Neuronal stem cell (in vitro differentiated cells): ENCODE results near the gene UGT2A1.
A peak's percentile ranks its signal among the peaks of the same experiment; 100 is the strongest.
"Not testable (repeated sequence)": the region's sequence is repeated elsewhere in the genome, so short reads cannot be mapped to it uniquely, and the experiment has no call there.

Experiments used
- DNase-seq: peaks from one replicate; pipeline ENCODE4 v3.0.0-alpha.2; 2013; ENCODE audit warnings: low spot score
- H2AFZ ChIP-seq: one replicate; pipeline ENCODE4 v1.6.1; 2013; ENCODE audit warnings: mild to moderate bottlenecking, low read length, inconsistent platforms
- H2AK5ac ChIP-seq: 2 replicates; pipeline ENCODE4 v1.6.1; 2013; ENCODE audit warnings: low read depth, mild to moderate bottlenecking, inconsistent platforms, low read length, moderate library complexity, mixed read lengths
- H2BK120ac ChIP-seq: 2 replicates; pipeline ENCODE4 v1.6.1; 2013; ENCODE audit warnings: low read depth, mild to moderate bottlenecking, inconsistent platforms, low read length, moderate library complexity, mixed read lengths
- H2BK12ac ChIP-seq: one replicate; pipeline ENCODE4 v1.6.1; 2013; ENCODE audit warnings: low read length, inconsistent platforms
- H2BK15ac ChIP-seq: 2 replicates; pipeline ENCODE4 v1.6.1; 2013; ENCODE audit warnings: mild to moderate bottlenecking, low read length, inconsistent platforms, mixed read lengths
- H2BK5ac ChIP-seq: one replicate; pipeline ENCODE4 v1.6.1; 2013; ENCODE audit warnings: inconsistent platforms, mild to moderate bottlenecking, low read length, moderate library complexity
- H3K14ac ChIP-seq: one replicate; pipeline ENCODE4 v1.6.1; 2013; ENCODE audit warnings: low read length, inconsistent platforms
- H3K18ac ChIP-seq: 2 replicates; pipeline ENCODE4 v1.6.1; 2013; ENCODE audit warnings: low read length, inconsistent platforms
- H3K23ac ChIP-seq: 2 replicates; pipeline ENCODE4 v1.6.1; 2013; ENCODE audit warnings: low read depth, mild to moderate bottlenecking, mixed read lengths, low read length, inconsistent platforms; ENCODE audit not compliant: poor library complexity
- H3K27ac ChIP-seq: replicated peaks from 3 replicates; pipeline ENCODE4 v1.5.1; 2013; ENCODE audit warnings: low read length, inconsistent platforms
- H3K27me3 ChIP-seq, 3 experiments: 2 replicates each; pipeline ENCODE4 v1.6.1; 2013; ENCODE audit warnings: low read length in 3 of 3, mild to moderate bottlenecking in 2 of 3, inconsistent platforms in 1 of 3, low read depth in 1 of 3, mixed read lengths in 1 of 3, moderate library complexity in 1 of 3; ENCODE audit not compliant: control insufficient read depth in 3 of 3, insufficient read depth in 3 of 3
- H3K36me3 ChIP-seq, 2 donors: replicated peaks in 1 of 2; 2 replicates each; pipeline ENCODE4 v1.6.1; 2013; ENCODE audit warnings: low read length in 2 of 2; ENCODE audit not compliant: control insufficient read depth in 2 of 2, insufficient read depth in 2 of 2
- H3K4ac ChIP-seq: 2 replicates; pipeline ENCODE4 v1.6.1; 2013; ENCODE audit warnings: inconsistent platforms, mild to moderate bottlenecking, low read length, moderate library complexity
- H3K4me1 ChIP-seq, 2 donors: 1 replicate in 1 of 2; 2 replicates in 1 of 2; pipeline ENCODE4 v1.6.1; 2013; ENCODE audit warnings: low read length in 2 of 2, low read depth in 1 of 2; ENCODE audit not compliant: control insufficient read depth in 2 of 2, insufficient read depth in 1 of 2
- H3K4me2 ChIP-seq: one replicate; pipeline ENCODE4 v1.6.1; 2013; ENCODE audit warnings: mild to moderate bottlenecking, low read length, inconsistent platforms; ENCODE audit not compliant: insufficient read depth, poor library complexity, severe bottlenecking
- H3K4me3 ChIP-seq, 2 donors: 2 replicates each; pipeline ENCODE4 v1.5.1; 2013; ENCODE audit warnings: low read length in 2 of 2, mild to moderate bottlenecking in 2 of 2, inconsistent platforms in 1 of 2, moderate library complexity in 1 of 2
- H3K79me1 ChIP-seq: one replicate; pipeline ENCODE4 v1.6.1; 2013; ENCODE audit warnings: low read depth, mild to moderate bottlenecking, inconsistent platforms, low read length, moderate library complexity
- H3K9ac ChIP-seq: one replicate; pipeline ENCODE4 v1.6.1; 2013; ENCODE audit warnings: mild to moderate bottlenecking, low read depth, low read length, inconsistent platforms; ENCODE audit not compliant: poor library complexity
- H3K9me3 ChIP-seq, 2 donors: replicated peaks in 1 of 2; 2 replicates each; pipeline versions ENCODE3 to v1.6.1; 2013; ENCODE audit warnings: low read length in 2 of 2, mild to moderate bottlenecking in 2 of 2, inconsistent platforms in 1 of 2, low read depth in 1 of 2, mixed read lengths in 1 of 2, moderate library complexity in 1 of 2; ENCODE audit not compliant: control insufficient read depth in 2 of 2, insufficient read depth in 1 of 2
- H4K8ac ChIP-seq: one replicate; pipeline ENCODE4 v1.6.1; 2013; ENCODE audit warnings: low read depth, mild to moderate bottlenecking, inconsistent platforms, low read length, moderate library complexity
- H4K91ac ChIP-seq: one replicate; pipeline ENCODE4 v1.6.1; 2013; ENCODE audit warnings: low read length, low read depth, mild to moderate bottlenecking, inconsistent platforms; ENCODE audit not compliant: poor library complexity
- WGBS, 2 donors: extraction: QIAGEN DNeasy Blood & Tissue Kit; methylation state at CpG; one replicate each; pipeline ENCODE4 v1.1.7; 2013; ENCODE audit warnings: missing lambda C conversion rate in 2 of 2, mixed read lengths in 1 of 2; ENCODE audit not compliant: insufficient read length in 2 of 2, insufficient replicate concordance in 1 of 2; ENCODE audit errors: extremely low coverage in 2 of 2; 5-methylcytosine and 5-hydroxymethylcytosine counted together

Gene UGT2A1

GRCh38 chr4:69661130-69661803, 8.2 kb upstream of the UGT2A1 start:
- not testable (repeated sequence) for H3K9me3 ChIP-seq, H2BK15ac ChIP-seq, H3K18ac ChIP-seq, H2BK5ac ChIP-seq, H3K36me3 ChIP-seq, H3K4me3 ChIP-seq, H2AK5ac ChIP-seq, H3K14ac ChIP-seq, H3K27me3 ChIP-seq, H2BK120ac ChIP-seq, H3K4me1 ChIP-seq, H3K4me2 ChIP-seq, DNase-seq, H3K27ac ChIP-seq, H3K23ac ChIP-seq, H3K4ac ChIP-seq, H3K79me1 ChIP-seq, H4K8ac ChIP-seq, H4K91ac ChIP-seq, H3K9ac ChIP-seq, H2BK12ac ChIP-seq
- peak overlapping the region; percentile 29 for H2AFZ ChIP-seq
- no CpG with 5 or more reads among the region's 4 CpGs for WGBS, 2 donors

DNA sequence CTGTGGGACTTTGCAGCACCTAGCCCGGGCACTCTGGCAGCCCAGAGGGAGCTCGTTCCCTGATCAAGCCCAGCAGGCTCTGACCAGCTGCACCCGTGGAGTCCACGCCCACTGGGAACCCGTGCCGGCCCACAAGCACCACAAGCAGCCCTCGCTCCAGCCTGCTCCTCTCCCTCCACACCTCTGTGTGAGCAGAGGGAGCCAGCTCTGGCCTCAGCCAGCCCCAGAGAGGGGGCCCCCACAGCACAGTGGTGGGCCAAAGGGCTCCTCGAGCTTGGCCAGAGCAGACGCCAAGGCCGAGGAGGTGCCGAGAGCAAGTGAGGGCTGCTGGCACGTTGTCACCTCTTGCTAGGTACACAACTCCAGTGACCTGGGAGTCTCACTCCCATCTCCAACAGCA, 5.1 kb upstream of the UGT2A1 start:
- Histone ChIP-seq H2AFZ (no peak overlapping the region), H3K14ac (no peak overlapping the region), H3K23ac (no peak overlapping the region), H2BK12ac (no peak overlapping the region), H3K18ac (peak overlapping the region; percentile 71), H3K36me3 (no peaks in the 10 kb centered on the region), H3K4me2 (no peak overlapping the region), H4K8ac (no peak overlapping the region), H3K4me3 (no peak overlapping the region), H3K27ac (no peak overlapping the region), H4K91ac (no peak overlapping the region), H2BK5ac (no peak overlapping the region), H2BK120ac (no peak overlapping the region), H3K9ac (no peak overlapping the region), H2BK15ac (no peak overlapping the region), H3K9me3 (no peaks in the 10 kb centered on the region), H3K4me1 (no peaks in the 10 kb centered on the region), H2AK5ac (no peak overlapping the region), H3K4ac (no peak overlapping the region), H3K27me3 (no peaks in the 10 kb centered on the region), H3K79me1 (no peaks in the 10 kb centered on the region)
- DNase-seq, result no peak
- no CpG with 5 or more reads among the region's 12 CpGs for WGBS, 2 donors

DNA sequence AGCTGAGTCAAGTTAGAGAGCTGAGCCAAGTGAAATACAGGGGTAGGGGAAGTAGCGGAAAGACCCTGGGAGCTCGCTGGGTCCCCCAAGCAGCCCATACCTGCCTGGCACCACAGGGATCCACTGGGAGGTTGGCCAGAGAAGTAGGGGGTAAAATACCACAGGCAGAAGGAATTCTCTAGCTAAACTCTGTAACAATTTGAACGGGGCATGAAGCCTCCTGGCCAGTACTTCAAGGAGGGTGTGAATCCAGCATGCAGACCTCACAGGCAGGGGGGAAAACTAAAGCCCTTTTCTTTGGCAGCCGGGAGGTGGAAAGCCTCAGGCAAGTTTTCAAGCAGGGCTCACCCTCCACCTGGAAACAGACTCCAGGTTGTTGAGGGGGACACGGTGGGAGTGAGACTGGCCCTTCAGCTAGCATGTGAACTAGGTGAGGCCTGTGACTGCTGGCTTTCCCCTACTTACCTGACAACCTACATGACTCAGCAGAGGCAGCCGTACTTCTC, 3.7 kb upstream of the UGT2A1 start:
- Histone ChIP-seq H2BK15ac (no peak overlapping the region), H3K27ac (no peak overlapping the region), H2AK5ac (no peak overlapping the region), H2BK12ac (no peak overlapping the region), H3K4me3 (no peak overlapping the region), H2BK5ac (peak overlapping the region; percentile 13), H3K18ac (peak overlapping the region; percentile 11), H3K4me1 (no peaks in the 10 kb centered on the region), H3K27me3 (no peaks in the 10 kb centered on the region), H3K9ac (no peak overlapping the region), H3K4me2 (peak overlapping the region; percentile 11), H4K91ac (no peak overlapping the region), H3K23ac (no peak overlapping the region), H3K4ac (no peak overlapping the region), H2BK120ac (no peak overlapping the region), H3K14ac (no peak overlapping the region), H3K36me3 (no peaks in the 10 kb centered on the region), H2AFZ (no peak overlapping the region), H3K79me1 (no peaks in the 10 kb centered on the region), H3K9me3 (no peaks in the 10 kb centered on the region), H4K8ac (no peak overlapping the region)
- WGBS, 2 donors, result no CpG with 5 or more reads among the region's 6 CpGs
- DNase-seq, result no peak

- H3K79me1 ChIP-seq, result no peaks in the 10 kb centered on the region
- H2BK5ac ChIP-seq, result no peak overlapping the region
- H2BK12ac ChIP-seq, result no peak overlapping the region
- no peak overlapping the region for H3K18ac ChIP-seq
- H4K91ac ChIP-seq, result no peak overlapping the region
- no peak overlapping the region for H2AFZ ChIP-seq
- H3K27me3 ChIP-seq, result no peaks in the 10 kb centered on the region
- H3K4me2 ChIP-seq, result no peak overlapping the region
- no peak overlapping the region for H3K4ac ChIP-seq
- H2AK5ac ChIP-seq, result no peak overlapping the region
- no peak overlapping the region for H2BK120ac ChIP-seq
- no peaks in the 10 kb centered on the region for H3K9me3 ChIP-seq
- H3K9ac ChIP-seq, result no peak overlapping the region
- no peak for DNase-seq
- no peak overlapping the region for H3K4me3 ChIP-seq
- H2BK15ac ChIP-seq, result no peak overlapping the region
- H3K27ac ChIP-seq, result no peak overlapping the region
- H3K4me1 ChIP-seq, result peaks cover 0 to 3% of the 10 kb centered on the region in 2 donors
- no peak overlapping the region for H3K23ac ChIP-seq
- no CpG with 5 or more reads among the region's 3 CpGs for WGBS, 2 donors
- H3K36me3 ChIP-seq, result no peaks in the 10 kb centered on the region
- no peak overlapping the region for H4K8ac ChIP-seq
- no peak overlapping the region for H3K14ac ChIP-seq
Observed at GRCh38 chr4:69650872-69651271, 2.2 kb downstream of the UGT2A1 start.
